Fibroblast of skin of back (primary cell): ENCODE results near the gene IMMP2L.
A peak's percentile ranks its signal among the peaks of the same experiment; 100 is the strongest.

ENCODE experiments used
- DNase-seq: peaks from one replicate; pipeline ENCODE4 v3.0.0-alpha.2; 2013

IMMP2L gene

GRCh38 chr7:110780712-110781111, 781.6 kb downstream of the IMMP2L start:
- DNase-seq: no peak

GRCh38 chr7:110779339-110779738, 783.0 kb downstream of the IMMP2L start:
- DNase-seq: no peak

GRCh38 chr7:110775046-110775445, 787.2 kb downstream of the IMMP2L start:
- DNase-seq: peak; percentile 85

- no peak for DNase-seq
Measured at GRCh38 chr7:110774071-110774470, 788.2 kb downstream of the IMMP2L start.

- DNase-seq: no peak
Measured at GRCh38 chr7:110772615-110773014, 789.7 kb downstream of the IMMP2L start.

- no peak for DNase-seq
Measured at GRCh38 chr7:110771717-110772116, 790.6 kb downstream of the IMMP2L start.

GRCh38 chr7:110767550-110768110, 794.7 kb downstream of the IMMP2L start:
- DNase-seq: no peak

GRCh38 chr7:110766864-110767263, 795.4 kb downstream of the IMMP2L start:
- DNase-seq: no peak

GRCh38 chr7:110764852-110765251, 797.4 kb downstream of the IMMP2L start:
- DNase-seq: no peak

GRCh38 chr7:110762546-110763225, 799.6 kb downstream of the IMMP2L start:
- DNase-seq: no peak

- peak; percentile 30 for DNase-seq
Measured at GRCh38 chr7:110760341-110760740, 802.0 kb downstream of the IMMP2L start.

GRCh38 chr7:110759069-110759468, 803.2 kb downstream of the IMMP2L start:
- DNase-seq: peak; percentile 38

GRCh38 chr7:110754649-110755048, 807.6 kb downstream of the IMMP2L start:
- no peak for DNase-seq

GRCh38 chr7:110750931-110751605, 811.2 kb downstream of the IMMP2L start:
- no peak for DNase-seq

GRCh38 chr7:110733221-110733620, 829.1 kb downstream of the IMMP2L start:
- DNase-seq: no peak

- no peak for DNase-seq
Measured at GRCh38 chr7:110724811-110725210, 837.5 kb downstream of the IMMP2L start.

GRCh38 chr7:110721395-110721794, 840.9 kb downstream of the IMMP2L start:
- DNase-seq: no peak

GRCh38 chr7:110720626-110721025, 841.7 kb downstream of the IMMP2L start:
- DNase-seq: no peak

- no peak for DNase-seq
Measured at GRCh38 chr7:110719741-110720140, 842.6 kb downstream of the IMMP2L start.

- no peak for DNase-seq
Measured at GRCh38 chr7:110718503-110719205, 843.6 kb downstream of the IMMP2L start.

GRCh38 chr7:110704225-110704624, 858.1 kb downstream of the IMMP2L start:
- DNase-seq: no peak

- DNase-seq: no peak
Measured at GRCh38 chr7:110698576-110698975, 863.7 kb downstream of the IMMP2L start.

- no peak for DNase-seq
Measured at GRCh38 chr7:110693344-110693743, 868.9 kb downstream of the IMMP2L start.
